NCI-H524 (cell line): ENCODE results near the gene TRNP1.
"Not testable (repeated sequence)": the region's sequence is repeated elsewhere in the genome, so short reads cannot be mapped to it uniquely, and the experiment has no call there.

Experiments used
- DNase-seq, 2 experiments: peaks; one replicate each; lab custom pipeline; 2025; lab: John Stamatoyannopoulos, UW

TRNP1 gene

GRCh38 chr1:26972821-26973220, 20.7 kb upstream of the TRNP1 start:
- DNase-seq = no peak

- DNase-seq = no peak
Measured at GRCh38 chr1:26976621-26977510, 16.6 kb upstream of the TRNP1 start.

GRCh38 chr1:26978901-26979300, 14.6 kb upstream of the TRNP1 start:
- DNase-seq = no peak

GRCh38 chr1:26981146-26981846, 12.2 kb upstream of the TRNP1 start:
- peak; percentile 59 to 76 for DNase-seq

GRCh38 chr1:26983863-26984262, 9.6 kb upstream of the TRNP1 start:
- DNase-seq = no peak

GRCh38 chr1:26984291-26984690, 9.2 kb upstream of the TRNP1 start:
- no peak for DNase-seq

- DNase-seq = no peak
Measured at GRCh38 chr1:26986658-26987057, 6.8 kb upstream of the TRNP1 start.

- DNase-seq = not testable (repeated sequence)
Measured at GRCh38 chr1:26989403-26990109, 3.9 kb upstream of the TRNP1 start.

- peak; percentile 72 to 90 for DNase-seq
Measured at GRCh38 chr1:26991310-26992116, 2.0 kb upstream of the TRNP1 start.

GRCh38 chr1:26994020-26994786, 711 bp downstream of the TRNP1 start:
- DNase-seq = peak; percentile 22 to 56

- DNase-seq = no peak
Measured at GRCh38 chr1:26994787-26995517, 1.5 kb downstream of the TRNP1 start.

GRCh38 chr1:26996024-26996423, 2.5 kb downstream of the TRNP1 start:
- DNase-seq = no peak

- no peak for DNase-seq
Measured at GRCh38 chr1:26996665-26997064, 3.2 kb downstream of the TRNP1 start.

GRCh38 chr1:26998429-26999300, 5.2 kb downstream of the TRNP1 start:
- DNase-seq = no peak

GRCh38 chr1:26999440-26999987, 6.0 kb downstream of the TRNP1 start:
- no peak for DNase-seq

GRCh38 chr1:27000090-27000816, 6.8 kb downstream of the TRNP1 start:
- DNase-seq = no peak

- DNase-seq = no peak
Measured at GRCh38 chr1:27000817-27001460, 7.4 kb downstream of the TRNP1 start.
